ENCODE data around the gene RTEL1. TPM values are rescaled to one million over a fixed set of nuclear protein-coding genes. Genes with fewer than 3 reads are reported as not detected.

The RTEL1 gene
- total RNA-seq, 1 experiment from 2014 or later: 58.0 TPM

- ChIA-PET RAD21 (ENCODE audit: low non-redundant PET in 1 of 2, low total read pairs in 2 of 2, uncharacterized antibody in 2 of 2, unreplicated experiment in 2 of 2) (no interaction called here), CTCF (no interaction called here), POLR2A (no interaction called here)
- no peak for ATAC-seq
- Histone ChIP-seq H3K9ac (ENCODE audit: low read length) (peak overlapping the region; percentile 52), H3K36me3 (ENCODE audit: control insufficient read depth in 1 of 2, insufficient read depth in 2 of 2, low read length in 2 of 2) (peaks cover 3 to 28% of the 10 kb centered on the region in 2 experiments; a peak in 2 of 4 replicates), H3K9me2 (ENCODE audit: insufficient read depth) (no peaks in the 10 kb centered on the region), H3K27ac (ENCODE audit: low read depth, low read length) (peak overlapping the region; percentile 67), H3K79me2 (ENCODE audit: insufficient read depth, low read length) (peaks cover 21% of the 10 kb centered on the region), H3K27me3 (ENCODE audit: insufficient read depth, low read length) (no peaks in the 10 kb centered on the region), H3K4me2 (ENCODE audit: low read length) (peak overlapping the region; percentile 66), H4K20me1 (ENCODE audit: insufficient read depth) (no peaks in the 10 kb centered on the region), H3K4me1 (ENCODE audit: control insufficient read depth in 1 of 2, insufficient read depth in 2 of 2, low read length in 2 of 2) (peaks cover 20 to 50% of the 10 kb centered on the region in 2 experiments; a peak in 3 of 4 replicates), H3K9me3 (ENCODE audit: control insufficient read depth in 1 of 2, insufficient read depth in 1 of 2, low read depth in 1 of 2, low read length in 2 of 2) (no peaks in the 10 kb centered on the region), H3K4me3 (replicated peaks in 1 of 2; ENCODE audit: low read depth in 1 of 2, low read length in 2 of 2) (no peak overlapping the region), H2AFZ (ENCODE audit: low read depth, low read length, poor library complexity, severe bottlenecking) (no peak overlapping the region)
- BruUV-seq (replicated peaks): no TSS peak
- intact Hi-C loops (cut with micrococcal nuclease): loop anchor here (10.0 kb wide), 1 partner anchor 126 kb away; the partner anchor contains the start of genes ABHD16B and TPD52L2
- TF ChIP-seq SP1 (IDR thresholded peaks at IDR 0.05; ENCODE audit: low read depth) (no peak), ELF1 (IDR thresholded peaks at IDR 0.05; ENCODE audit: borderline replicate concordance, low read depth) (no peak), EZH2 (IDR thresholded peaks at IDR 0.05) (no peak), SRF (IDR thresholded peaks at IDR 0.05; ENCODE audit: low read depth) (no peak), YY1 (IDR thresholded peaks at IDR 0.05; ENCODE audit: extremely low read depth, insufficient replicate concordance, low read depth, low read length) (no peak), TCF7L2 (IDR thresholded peaks at IDR 0.05; ENCODE audit: borderline replicate concordance, extremely low read depth, insufficient read depth, insufficient read length) (no peak), FOSL1 (IDR thresholded peaks at IDR 0.05; ENCODE audit: low read depth) (no peak), EGR1 (IDR thresholded peaks at IDR 0.05; ENCODE audit: low read depth) (no peak), POLR2A (IDR thresholded peaks at IDR 0.05; ENCODE audit: borderline replicate concordance, extremely low read depth, insufficient read depth, insufficient read length) (no peak), ZNF274 (IDR thresholded peaks at IDR 0.05; ENCODE audit: low read depth, low read length) (no peak), EZH2phosphoT487 (IDR thresholded peaks at IDR 0.05; ENCODE audit: borderline replicate concordance) (no peak), CEBPB (IDR thresholded peaks at IDR 0.05; ENCODE audit: low read depth) (no peak), JUND (IDR thresholded peaks at IDR 0.05) (no peak), CTCF (IDR thresholded peaks at IDR 0.05 in 2 of 3, conservative IDR thresholded peaks at IDR 0.05 in 1 of 3; ENCODE audit: borderline replicate concordance in 1 of 3, insufficient read depth in 1 of 3, low read depth in 2 of 3, low read length in 2 of 3) (no peak), MAX (IDR thresholded peaks at IDR 0.05) (no peak), REST (IDR thresholded peaks at IDR 0.05; ENCODE audit: low read depth) (no peak), POLR2AphosphoS5 (IDR thresholded peaks at IDR 0.05; ENCODE audit: low read depth, low read length) (no peak)
- no peak for DNase-seq (ENCODE audit: low read depth, low spot score)
Observed at GRCh38 chr20:63738687-63739129, 80.6 kb downstream of the RTEL1 start.

Measured in HCT116 (cell line).